Measurements from ENCODE around the gene EYA2.
A peak's percentile ranks its signal among the peaks of the same experiment; 100 is the strongest.

EYA2 gene

DNA sequence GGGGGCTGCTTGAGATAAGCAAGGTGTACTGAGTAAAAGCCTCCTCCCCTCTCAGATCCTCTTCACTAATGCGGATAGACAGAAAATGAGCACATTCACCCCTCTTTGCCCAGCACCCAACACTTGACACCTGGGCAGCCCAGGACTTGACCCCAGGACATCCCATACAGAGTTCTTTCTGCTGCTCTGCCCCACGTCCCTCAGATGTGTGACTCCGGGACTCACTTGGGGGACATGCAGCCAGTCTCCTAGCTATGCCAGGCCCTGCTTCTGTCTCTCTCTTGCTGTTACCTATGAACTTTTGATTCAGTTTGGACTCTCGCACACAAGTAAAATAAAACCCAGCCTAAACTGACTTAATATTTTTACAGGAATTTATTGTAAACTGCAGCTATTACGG, 159.9 kb downstream of the EYA2 start:
- no peak overlapping the region for H3K4me3 ChIP-seq (ENCODE audit: low read length)
- no peak for DNase-seq (ENCODE audit: low read depth)
- TF ChIP-seq, protein P1, sequence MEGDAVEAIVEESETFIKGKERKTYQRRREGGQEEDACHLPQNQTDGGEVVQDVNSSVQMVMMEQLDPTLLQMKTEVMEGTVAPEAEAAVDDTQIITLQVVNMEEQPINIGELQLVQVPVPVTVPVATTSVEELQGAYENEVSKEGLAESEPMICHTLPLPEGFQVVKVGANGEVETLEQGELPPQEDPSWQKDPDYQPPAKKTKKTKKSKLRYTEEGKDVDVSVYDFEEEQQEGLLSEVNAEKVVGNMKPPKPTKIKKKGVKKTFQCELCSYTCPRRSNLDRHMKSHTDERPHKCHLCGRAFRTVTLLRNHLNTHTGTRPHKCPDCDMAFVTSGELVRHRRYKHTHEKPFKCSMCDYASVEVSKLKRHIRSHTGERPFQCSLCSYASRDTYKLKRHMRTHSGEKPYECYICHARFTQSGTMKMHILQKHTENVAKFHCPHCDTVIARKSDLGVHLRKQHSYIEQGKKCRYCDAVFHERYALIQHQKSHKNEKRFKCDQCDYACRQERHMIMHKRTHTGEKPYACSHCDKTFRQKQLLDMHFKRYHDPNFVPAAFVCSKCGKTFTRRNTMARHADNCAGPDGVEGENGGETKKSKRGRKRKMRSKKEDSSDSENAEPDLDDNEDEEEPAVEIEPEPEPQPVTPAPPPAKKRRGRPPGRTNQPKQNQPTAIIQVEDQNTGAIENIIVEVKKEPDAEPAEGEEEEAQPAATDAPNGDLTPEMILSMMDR (conservative IDR thresholded peaks at IDR 0.05; ENCODE audit: low read length): no peak

DNA sequence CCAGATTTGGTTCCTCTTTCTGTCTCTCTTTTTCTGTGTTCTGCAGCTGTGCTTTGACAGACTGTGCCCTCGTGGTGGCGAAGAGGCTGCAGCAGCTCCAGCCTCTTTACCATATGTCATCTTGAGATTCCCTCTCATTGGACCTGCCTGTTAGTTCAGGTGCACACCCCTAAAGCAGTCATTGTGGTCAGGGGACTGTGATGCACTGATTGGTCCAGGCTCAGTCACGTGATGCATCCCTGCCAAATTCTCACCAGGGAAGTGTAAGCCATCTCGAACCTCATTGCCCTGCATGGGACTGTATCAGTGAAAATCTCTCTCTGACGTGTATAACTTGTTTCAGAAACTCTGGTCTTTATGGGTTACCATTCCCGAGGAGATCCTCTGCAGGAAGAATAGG, 160.3 kb downstream of the EYA2 start:
- TF ChIP-seq, protein P1 (conservative IDR thresholded peaks at IDR 0.05; ENCODE audit: low read length): no peak
- no peak for DNase-seq (ENCODE audit: low read depth)

DNA sequence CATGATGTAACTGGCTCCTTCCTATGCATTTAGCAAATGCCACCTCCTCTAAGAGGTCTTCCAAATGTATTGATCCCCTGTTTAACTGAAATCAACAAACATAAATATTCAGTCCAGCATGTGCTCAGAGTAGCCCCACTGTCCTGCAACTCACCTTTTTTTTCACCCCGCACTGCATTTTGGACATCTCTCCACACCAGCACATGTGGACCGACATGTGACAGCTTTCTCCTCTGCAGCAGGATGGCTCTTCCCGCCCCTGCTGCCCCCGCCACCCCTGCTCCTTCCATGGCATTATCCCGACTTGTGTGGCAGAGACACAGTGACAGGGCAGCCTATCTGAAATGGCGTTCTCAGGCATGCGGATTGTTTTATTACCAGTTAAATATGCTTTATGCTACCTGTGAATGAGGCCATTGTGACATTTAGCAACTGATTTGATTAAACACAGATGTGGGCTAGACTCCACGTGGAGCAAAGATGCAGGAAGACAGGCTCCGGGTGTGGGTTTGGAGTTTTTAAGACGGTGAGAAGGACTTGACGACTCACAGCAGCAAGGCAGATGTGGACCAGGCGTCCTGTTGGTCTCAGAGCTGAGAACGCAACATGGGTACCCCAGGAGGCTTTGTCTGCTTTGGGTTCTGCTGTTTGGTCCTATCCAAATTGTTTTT, 161.2 kb downstream of the EYA2 start:
- no peak overlapping the region for H3K4me3 ChIP-seq (ENCODE audit: low read length)
- DNase-seq (ENCODE audit: low read depth): peak; percentile 80
- TF ChIP-seq, protein P1 (conservative IDR thresholded peaks at IDR 0.05; ENCODE audit: low read length): no peak

More for the DNA sequence above, 160.3 kb downstream of the EYA2 start:
- H3K4me3 ChIP-seq (ENCODE audit: low read length): no peak overlapping the region

DNA sequence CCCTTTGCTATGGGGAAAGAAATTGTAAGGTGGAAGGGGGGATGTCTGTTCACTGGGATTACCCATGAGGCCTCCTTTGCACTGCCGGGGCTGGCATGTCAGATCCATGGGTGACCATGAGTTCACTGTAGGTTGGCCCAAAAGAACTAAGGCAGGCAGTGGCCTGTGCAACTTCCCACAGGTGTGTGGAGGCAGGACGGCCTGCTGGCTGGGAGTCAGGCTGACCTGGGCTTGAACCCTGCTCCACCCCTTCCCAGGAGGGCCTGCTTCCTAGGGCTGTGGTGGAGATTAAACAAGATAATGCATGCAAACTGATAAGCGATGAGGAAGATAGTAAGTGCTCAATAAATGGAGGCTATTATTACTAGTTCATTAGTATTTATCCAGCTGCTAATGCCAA, 163.0 kb downstream of the EYA2 start:
- TF ChIP-seq, protein P1 (conservative IDR thresholded peaks at IDR 0.05; ENCODE audit: low read length): no peak
- no peak overlapping the region for H3K4me3 ChIP-seq (ENCODE audit: low read length)
- no peak for DNase-seq (ENCODE audit: low read depth)

DNA sequence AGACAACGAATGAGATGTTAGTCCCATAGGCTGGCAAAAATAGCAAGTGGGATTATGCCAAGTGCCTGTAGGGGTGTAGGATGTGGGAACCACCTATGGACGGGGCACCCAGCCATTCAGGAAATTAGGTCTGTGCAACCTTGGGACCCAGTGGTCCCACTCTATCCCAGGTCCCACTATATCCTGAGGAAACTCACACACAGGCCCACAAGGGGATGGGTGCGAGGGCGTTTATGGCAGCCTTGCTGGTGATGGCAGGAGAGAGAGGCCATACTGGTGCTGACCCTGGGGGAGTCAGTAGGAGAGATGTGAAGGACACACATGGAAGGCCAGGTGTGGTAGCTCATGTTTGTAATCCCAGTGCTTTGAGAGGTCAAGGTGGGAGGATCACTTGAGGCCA, 163.6 kb downstream of the EYA2 start:
- DNase-seq (ENCODE audit: low read depth): no peak
- no peak overlapping the region for H3K4me3 ChIP-seq (ENCODE audit: low read length)
- TF ChIP-seq, protein P1 (conservative IDR thresholded peaks at IDR 0.05; ENCODE audit: low read length): no peak

DNA sequence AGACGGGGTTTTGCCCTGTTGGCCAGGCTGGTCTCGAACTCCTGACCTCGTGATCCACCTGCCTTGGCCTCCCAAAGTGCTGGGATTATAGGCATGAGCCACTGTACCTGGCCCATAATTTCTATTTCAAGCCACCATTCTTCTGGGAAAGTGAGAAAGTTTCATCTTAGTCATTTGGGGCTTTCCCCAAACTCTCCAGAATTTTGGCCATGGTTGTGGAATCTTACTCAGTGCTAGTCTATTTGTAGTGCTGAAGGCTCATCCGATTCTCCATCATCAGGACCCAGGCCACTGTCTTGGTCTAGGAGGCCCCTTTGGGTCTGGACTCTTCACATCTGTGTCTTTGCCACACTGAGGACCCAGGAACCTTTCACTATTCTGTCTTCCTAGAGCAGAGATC, 164.9 kb downstream of the EYA2 start:
- H3K4me3 ChIP-seq (ENCODE audit: low read length): no peak overlapping the region
- no peak for DNase-seq (ENCODE audit: low read depth)
- TF ChIP-seq, protein P1 (conservative IDR thresholded peaks at IDR 0.05; ENCODE audit: low read length): no peak

DNA sequence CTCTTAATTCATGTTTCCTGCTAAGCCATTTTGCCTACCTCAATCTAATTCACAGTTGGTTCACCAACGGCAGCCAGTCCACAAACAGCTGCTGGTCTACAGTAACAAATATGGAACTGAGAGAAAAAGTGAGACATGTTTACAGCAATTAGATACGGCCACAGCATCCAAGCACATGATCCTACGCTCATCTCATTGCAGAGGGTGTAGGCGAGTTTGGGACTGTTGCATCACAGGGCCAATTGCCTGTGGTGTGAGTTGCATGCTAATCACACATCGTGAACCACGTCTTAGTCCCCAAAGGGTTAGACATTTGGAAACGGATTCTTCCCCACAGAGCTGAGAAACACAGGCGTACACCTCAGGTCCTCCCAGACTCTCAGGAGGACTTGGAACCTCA, 166.9 kb downstream of the EYA2 start:
- TF ChIP-seq, protein P1 (conservative IDR thresholded peaks at IDR 0.05; ENCODE audit: low read length): no peak
- H3K4me3 ChIP-seq (ENCODE audit: low read length): no peak overlapping the region
- no peak for DNase-seq (ENCODE audit: low read depth)
